Non-pigmented ciliary epithelial cell (primary cell): ENCODE measurements around the gene CNPY3.

Source experiments
- DNase-seq: peaks from one replicate; pipeline ENCODE4 v3.0.0-alpha.2; 2010; ENCODE audit warnings: low read depth

The CNPY3 gene

GRCh38 chr6:42960243-42961019, 31.2 kb downstream of the CNPY3 start, which contains the start of gene GNMT:
GNMT (plus strand) TSS chr6:42960754; CDS start chr6:42960768, 14 bp downstream.
- no peak for DNase-seq

DNA sequence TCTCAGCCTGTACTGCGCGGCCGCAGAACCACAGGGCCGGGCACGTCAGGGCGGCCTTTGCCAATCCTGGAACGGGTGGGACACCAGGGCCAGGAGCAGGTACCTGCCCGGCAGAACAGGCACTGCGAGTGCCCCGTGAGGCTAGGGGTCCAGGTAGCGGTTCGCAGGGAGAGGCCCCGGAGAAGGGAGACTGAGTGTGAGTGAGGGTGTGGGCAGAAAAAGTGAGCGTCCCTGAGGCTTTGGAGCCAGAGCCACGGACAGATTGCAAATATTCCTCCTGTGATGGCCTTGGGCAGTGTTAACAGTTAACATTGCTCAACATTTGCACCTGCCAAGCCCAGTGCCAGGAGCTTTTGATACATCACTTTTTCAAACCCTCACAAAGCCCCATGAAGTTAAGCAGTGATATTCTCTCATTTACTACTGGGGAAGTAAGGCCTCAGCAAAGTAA, 31.8 kb downstream of the CNPY3 start:
- no peak for DNase-seq

DNA sequence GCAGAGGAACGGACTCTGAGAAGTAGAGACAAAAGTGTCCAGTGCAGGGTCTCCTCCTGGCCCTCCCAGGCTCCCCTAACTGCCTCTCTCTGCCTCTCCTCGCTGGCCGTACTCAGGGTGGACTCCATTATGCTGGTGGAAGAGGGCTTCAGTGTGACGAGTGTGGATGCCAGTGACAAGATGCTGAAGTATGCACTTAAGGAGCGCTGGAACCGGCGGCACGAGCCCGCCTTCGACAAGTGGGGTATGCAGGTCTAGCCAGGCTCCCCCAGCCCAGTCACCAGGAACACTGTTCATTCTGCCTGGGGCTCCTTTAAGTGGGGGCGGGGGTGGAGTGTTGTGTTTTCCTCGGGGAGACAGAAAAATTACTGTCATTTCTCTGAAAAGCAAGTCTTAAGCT, 32.8 kb downstream of the CNPY3 start:
- DNase-seq, result no peak

- DNase-seq, result no peak
Observed at GRCh38 chr6:42962502-42963178, 33.4 kb downstream of the CNPY3 start.

DNA sequence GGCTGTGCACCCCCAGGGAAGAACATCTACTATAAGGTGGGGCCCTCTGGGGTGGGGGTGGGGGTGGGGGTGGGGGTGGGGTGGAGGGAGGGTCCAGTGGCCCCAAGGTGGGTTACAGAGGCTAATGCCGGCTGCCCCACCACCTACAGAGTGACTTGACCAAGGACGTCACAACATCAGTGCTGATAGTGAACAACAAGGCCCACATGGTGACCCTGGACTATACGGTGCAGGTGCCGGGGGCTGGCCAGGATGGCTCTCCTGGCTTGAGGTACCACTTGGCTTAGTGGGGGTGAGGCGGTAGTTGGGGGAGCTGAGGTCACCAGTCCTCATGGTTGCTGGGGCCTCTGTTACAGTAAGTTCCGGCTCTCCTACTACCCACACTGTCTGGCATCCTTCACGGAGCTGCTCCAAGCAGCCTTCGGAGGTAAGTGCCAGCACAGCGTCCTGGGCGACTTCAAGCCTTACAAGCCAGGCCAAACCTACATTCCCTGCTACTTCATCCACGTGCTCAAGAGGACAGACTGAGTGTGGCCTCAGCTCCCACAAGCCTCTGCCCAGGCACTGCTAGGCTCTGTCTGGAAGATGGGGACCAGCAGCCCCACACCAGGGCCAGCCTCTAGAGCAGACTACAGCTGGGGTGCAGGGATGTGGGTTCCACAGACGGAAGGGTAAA, 34.0 kb downstream of the CNPY3 start:
- no peak for DNase-seq

DNA sequence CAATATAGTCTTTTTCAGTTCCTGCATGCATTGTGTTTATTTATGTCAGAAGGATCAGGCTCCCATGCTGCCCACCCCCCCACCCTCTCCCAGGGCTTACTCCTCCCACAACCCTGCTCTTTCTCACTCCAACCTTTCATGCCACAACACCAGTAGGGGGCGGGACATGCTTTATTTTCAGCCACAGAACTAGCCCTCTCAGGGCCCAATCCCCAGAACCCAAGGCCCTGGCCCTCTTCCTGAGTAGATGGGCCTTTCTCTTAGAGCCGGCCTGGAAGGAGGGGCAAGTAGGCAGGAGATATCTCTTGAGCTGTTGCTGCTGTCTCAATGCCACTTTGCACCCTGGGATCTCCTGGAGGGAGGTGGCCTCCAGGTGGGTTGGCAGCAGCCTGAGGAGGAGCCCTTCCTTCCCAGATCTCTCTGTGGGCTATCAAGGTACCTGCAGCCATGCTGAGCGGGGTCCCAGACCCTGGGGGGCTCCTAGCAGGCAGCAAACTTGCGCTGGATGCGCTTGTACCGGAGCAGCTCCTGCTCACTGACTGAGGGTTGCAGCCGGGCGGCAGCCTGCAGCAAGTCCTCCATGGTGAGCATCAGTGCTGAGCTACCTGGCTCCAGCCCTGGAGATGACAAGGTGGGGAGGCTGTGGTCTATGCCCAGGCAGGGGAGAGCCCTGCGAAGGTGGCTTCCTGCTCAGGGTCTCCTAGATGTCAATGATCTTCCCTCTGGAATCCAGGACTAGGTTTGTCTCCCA, 34.8 kb downstream of the CNPY3 start:
- no peak for DNase-seq

DNA sequence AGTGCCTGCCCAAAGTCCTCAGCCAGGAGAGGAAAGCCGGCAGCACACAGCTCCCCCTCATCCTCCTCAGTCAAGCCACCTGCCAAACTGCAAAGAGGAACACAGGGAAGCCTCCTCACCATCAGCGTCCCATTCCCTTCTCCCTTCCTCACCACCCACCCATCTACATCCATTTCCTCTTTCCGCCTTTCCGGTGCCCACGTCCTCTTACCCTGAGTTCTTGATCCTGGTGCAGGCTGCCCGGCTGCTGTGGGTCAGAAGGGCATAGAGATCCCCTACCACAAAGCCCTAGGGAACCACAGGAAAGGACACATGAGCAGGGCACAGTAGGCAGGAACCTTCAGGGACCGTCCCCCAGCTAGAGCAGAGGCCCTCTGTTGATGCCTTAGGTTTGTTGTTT, 37.3 kb downstream of the CNPY3 start:
- no peak for DNase-seq

- no peak for DNase-seq
Observed at GRCh38 chr6:42967228-42967627, 37.9 kb downstream of the CNPY3 start.

GRCh38 chr6:42968126-42968701, 38.9 kb downstream of the CNPY3 start:
- no peak for DNase-seq

DNA sequence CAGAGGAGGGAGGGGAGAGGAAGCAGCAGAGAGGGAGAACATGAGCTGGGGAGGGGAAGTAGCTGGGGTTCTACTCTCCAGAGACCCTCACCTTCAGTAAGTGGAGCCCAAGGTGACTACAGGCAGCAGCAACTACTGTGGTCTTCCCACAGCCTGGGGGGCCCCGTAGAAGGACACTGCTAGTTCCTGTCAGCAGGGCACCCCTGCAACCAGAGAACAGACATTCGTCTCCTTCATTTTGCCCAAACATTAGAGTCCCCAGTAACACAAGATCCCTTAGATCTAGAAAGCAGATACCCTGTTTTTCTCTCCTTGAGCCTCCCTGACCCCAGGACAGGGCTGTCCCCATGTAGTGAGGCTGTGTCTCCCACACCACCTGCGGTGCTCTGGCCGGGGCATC, 39.5 kb downstream of the CNPY3 start:
- no peak for DNase-seq

DNA sequence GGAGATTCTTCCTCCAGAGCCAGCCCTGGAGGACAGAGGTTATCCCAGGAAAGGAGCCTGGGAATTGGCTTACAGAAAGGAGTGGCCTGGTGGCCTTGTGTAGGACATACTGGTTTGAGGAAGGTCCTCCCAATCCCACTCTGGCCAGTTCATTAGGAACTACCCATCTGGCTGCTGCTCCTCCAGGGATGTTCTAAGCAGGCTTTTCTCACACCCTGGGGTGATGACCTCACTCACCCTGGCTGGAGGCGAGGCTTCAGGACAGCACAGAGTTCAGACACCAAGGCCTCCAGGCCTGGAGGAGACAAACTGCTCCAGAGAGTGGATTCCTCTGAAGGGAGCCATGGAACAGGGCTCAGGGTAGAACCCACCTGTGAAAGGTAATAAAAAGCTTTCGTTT, 40.2 kb downstream of the CNPY3 start:
- DNase-seq, result no peak

DNA sequence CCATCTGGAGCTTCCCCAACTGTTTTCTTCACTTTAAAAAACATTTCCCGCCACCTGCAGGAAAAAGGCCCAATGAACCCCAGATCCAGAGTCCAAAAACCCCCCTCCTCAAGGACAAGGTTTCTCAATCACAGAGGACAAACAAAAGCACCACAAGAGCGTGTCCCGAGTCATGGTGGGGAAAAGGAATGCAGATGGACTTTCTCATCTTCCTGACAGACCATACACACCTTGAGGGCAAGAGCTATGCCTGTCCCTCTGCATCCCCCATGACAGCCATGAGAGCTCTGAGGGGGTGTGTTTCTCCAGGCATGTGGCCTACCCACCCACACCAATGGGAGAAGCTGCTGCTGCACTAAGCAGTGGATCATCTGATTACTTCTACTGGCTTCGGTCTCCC, 40.7 kb downstream of the CNPY3 start:
- DNase-seq, result no peak

DNA sequence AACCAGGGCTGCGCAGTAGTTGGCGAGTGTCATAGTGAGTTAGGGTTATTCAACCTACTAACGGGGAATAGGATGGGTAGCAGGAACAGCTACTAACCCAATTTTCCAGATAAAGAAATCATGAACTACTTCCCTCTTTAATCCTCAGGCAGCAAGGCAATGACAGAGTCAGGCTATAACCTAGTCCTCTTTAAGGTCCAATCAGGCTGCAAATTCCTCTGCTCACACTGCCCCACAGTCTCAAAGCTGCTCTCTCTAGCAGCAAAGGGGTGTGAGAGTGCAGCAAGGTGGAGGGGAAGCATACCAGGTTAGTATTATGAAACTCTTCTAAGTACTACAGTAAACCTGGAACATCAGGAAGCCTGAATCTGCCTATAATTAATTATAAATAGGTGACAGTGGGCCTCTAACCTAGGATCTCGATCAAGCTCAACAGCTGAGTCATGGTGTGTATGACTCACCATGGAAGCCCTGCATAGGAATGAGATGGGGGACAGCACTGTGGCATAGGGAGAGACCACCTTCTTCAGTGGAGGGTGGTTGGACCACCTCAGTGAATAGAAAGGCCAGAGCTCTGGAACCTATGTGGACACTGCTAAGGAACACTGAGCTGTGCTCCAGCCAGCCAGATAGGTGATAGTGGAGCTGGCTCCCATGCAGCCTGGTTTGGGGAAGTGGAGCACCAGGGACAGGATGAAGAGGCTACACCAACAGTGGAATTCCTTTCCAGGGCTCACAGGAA, 41.8 kb downstream of the CNPY3 start:
- DNase-seq, result no peak

- no peak for DNase-seq
Observed at GRCh38 chr6:42971746-42972327, 42.6 kb downstream of the CNPY3 start.

- no peak for DNase-seq
Observed at GRCh38 chr6:42973926-42974325, 44.6 kb downstream of the CNPY3 start.

- DNase-seq, result no peak
Observed at GRCh38 chr6:42974919-42975505, 45.7 kb downstream of the CNPY3 start.

DNA sequence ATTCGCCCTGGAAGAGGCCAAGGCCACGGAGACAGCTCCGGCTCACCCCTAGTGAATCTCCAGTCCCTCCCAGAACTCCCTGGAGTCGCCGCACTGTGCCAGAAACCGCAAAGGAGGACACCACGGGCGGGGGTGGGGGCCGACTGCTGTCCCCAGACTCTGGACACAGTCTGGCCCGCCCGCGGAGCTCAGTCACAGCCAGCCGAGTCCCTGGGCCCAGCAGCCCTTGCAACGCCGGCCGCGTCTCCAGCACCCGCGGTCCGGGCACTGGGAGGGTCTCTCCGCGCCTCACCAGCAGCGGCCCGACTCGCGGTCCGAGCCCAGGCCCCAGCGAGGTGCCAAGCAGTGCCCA, 49.2 kb downstream of the CNPY3 start:
- DNase-seq, result no peak

- no peak for DNase-seq
Observed at GRCh38 chr6:42978839-42979522, 49.7 kb downstream of the CNPY3 start, which contains the start of gene PEX6. PEX6 (minus strand) TSS chr6:42979181; CDS start chr6:42979150, 31 bp downstream.

DNA sequence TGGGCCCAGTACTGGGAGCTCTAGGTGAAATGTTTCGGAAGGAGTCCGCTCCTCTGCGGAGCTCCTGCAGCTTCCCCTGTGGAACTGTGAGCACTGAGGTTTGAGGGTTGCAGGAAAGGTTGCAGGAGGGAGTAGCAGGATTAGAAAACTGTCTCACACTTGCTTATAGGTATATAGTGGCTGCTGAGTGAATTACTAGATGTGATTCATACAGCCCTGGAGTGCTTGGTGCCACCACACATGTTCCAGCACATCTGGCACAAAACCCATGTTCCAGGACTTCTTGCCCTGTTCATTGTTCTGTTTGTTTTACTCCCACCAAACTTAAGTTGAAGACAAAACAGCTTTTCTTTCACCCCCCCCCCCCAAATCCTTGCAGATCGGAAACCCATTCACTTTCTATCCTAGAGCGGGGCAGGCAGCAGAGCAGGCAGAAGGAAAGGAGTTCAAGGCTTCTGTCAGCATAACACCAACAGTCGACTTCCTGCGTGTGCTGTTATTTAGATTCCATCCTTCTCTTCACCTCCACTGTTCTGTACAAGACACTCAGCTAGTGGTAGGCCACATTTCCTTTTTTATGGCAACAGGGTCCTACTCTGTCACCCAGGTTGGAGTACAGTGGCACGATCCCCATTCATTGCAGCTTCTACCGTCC, 50.4 kb downstream of the CNPY3 start:
- DNase-seq, result no peak
